NCI-H524 (cell line): ENCODE measurements around the gene ZNF48.

Experiments used
- DNase-seq, 2 experiments: peaks; one replicate each; lab custom pipeline; 2025; lab: John Stamatoyannopoulos, UW

ZNF48 gene

GRCh38 chr16:30395155-30395991 is at the start of gene ZNF48:
Gene ZNF48, plus strand, starts transcription at chr16:30395420. Its CDS starts 375 bp downstream, at chr16:30395795.
- peak; percentile 85 to 94 for DNase-seq

GRCh38 chr16:30346286-30346685 is 48.9 kb upstream of the ZNF48 start:
- DNase-seq = no peak

- no peak for DNase-seq
These were observed 47.1 kb upstream of the ZNF48 start for GRCh38 chr16:30348113-30348512.

GRCh38 chr16:30348929-30349328 is 46.3 kb upstream of the ZNF48 start:
- DNase-seq = no peak

- DNase-seq = no peak
These were observed 45.5 kb upstream of the ZNF48 start for GRCh38 chr16:30349675-30350074.

- DNase-seq = no peak
These were observed 44.9 kb upstream of the ZNF48 start for GRCh38 chr16:30350134-30350871.

- DNase-seq = no peak
These were observed 44.2 kb upstream of the ZNF48 start for GRCh38 chr16:30351001-30351441.

GRCh38 chr16:30351586-30352419 is 43.4 kb upstream of the ZNF48 start:
- DNase-seq = no peak

- DNase-seq = no peak
These were observed 42.5 kb upstream of the ZNF48 start for GRCh38 chr16:30352488-30353401.

- no peak for DNase-seq
These were observed 41.6 kb upstream of the ZNF48 start for GRCh38 chr16:30353438-30354129.

- no peak for DNase-seq
These were observed 40.6 kb upstream of the ZNF48 start for GRCh38 chr16:30354423-30355143.

GRCh38 chr16:30355144-30355953 is 39.9 kb upstream of the ZNF48 start, which contains the start of gene CD2BP2:
Gene CD2BP2, minus strand, starts transcription at chr16:30355308. Its CDS starts 627 bp downstream, at chr16:30354681.
- peak; percentile 99 for DNase-seq

GRCh38 chr16:30355954-30356308 is 39.3 kb upstream of the ZNF48 start:
- DNase-seq = no peak

GRCh38 chr16:30356401-30357084 is 38.7 kb upstream of the ZNF48 start:
- DNase-seq = no peak

GRCh38 chr16:30357085-30357714 is 38.0 kb upstream of the ZNF48 start:
- no peak for DNase-seq

- DNase-seq = peak in 1 of 2 experiments; percentile 30
These were observed 37.3 kb upstream of the ZNF48 start for GRCh38 chr16:30357715-30358576.

GRCh38 chr16:30358577-30358936 is 36.7 kb upstream of the ZNF48 start:
- no peak for DNase-seq
